ENCODE measurements around the gene ANKRD24.

GRCh38 chr19:4175669-4175931 is 6.9 kb upstream of the ANKRD24 start:
- TF ChIP-seq ATF3 (IDR thresholded peaks at IDR 0.05), result no peak
- TF ChIP-seq CTCF (IDR thresholded peaks at IDR 0.05; ENCODE audit: low read depth, low read length, missing input control), result no peak
- no peak for TF ChIP-seq RAD21 (IDR thresholded peaks at IDR 0.05)
- no peak for TF ChIP-seq TAF1 (conservative IDR thresholded peaks at IDR 0.05)
- TF ChIP-seq MAX (IDR thresholded peaks at IDR 0.05), result no peak
- TF ChIP-seq JUND (IDR thresholded peaks at IDR 0.05), result no peak
- TF ChIP-seq FOXA1 (IDR thresholded peaks at IDR 0.05), result no peak
- no peak for TF ChIP-seq REST (IDR thresholded peaks at IDR 0.05)

Measured in liver (tissue), 3 donors.